Right atrium auricular region (tissue), 2 donors: Measurements from ENCODE around the gene AGPAT3. TPM values are rescaled to one million over a fixed set of nuclear protein-coding genes. Genes with fewer than 3 reads are reported as not detected.

ENCODE experiments used
- DNase-seq: peaks from one replicate; pipeline ENCODE4 v3.0.0-alpha.2; 2019; ENCODE audit warnings: low spot score
- H3K27ac ChIP-seq, 2 donors: fragments of 200-600 bp; sonication (generic); 1 replicate in 1 of 2; 2 replicates in 1 of 2; pipeline ENCODE4 v1.5.1; 2016 to 2019
- H3K27me3 ChIP-seq, 2 donors: fragments of 200-600 bp; sonication (generic); one replicate each; pipeline versions ENCODE4 v1.5.1 to v1.6.0; 2017 to 2019
- H3K36me3 ChIP-seq: fragments of 200-600 bp; sonication (generic); one replicate; pipeline ENCODE4 v1.5.1; 2016
- H3K4me1 ChIP-seq, 2 donors: fragments of 200-600 bp; sonication (generic); one replicate each; pipeline versions ENCODE4 v1.5.1 to v1.6.0; 2017 to 2019
- H3K4me3 ChIP-seq, 2 donors: fragments of 200-600 bp; sonication (generic); 1 replicate in 1 of 2; 2 replicates in 1 of 2; pipeline ENCODE4 v1.5.1; 2017 to 2019; ENCODE audit warnings: mild to moderate bottlenecking in 1 of 2, moderate library complexity in 1 of 2
- H3K9me3 ChIP-seq, 2 donors: fragments of 200-600 bp; sonication (generic); one replicate each; pipeline ENCODE4 v1.5.1; 2019
- CTCF ChIP-seq, 2 donors: fragments of 200-600 bp; sonication (generic); IDR thresholded peaks; one replicate each; pipeline ENCODE4 v1.5.1; 2019; ENCODE audit warnings: antibody characterized with exemption in 2 of 2
- total RNA-seq, 2 donors: library from RNA; depleted of rRNA; stranded (reverse); fragments of >200 nt; gene quantifications; one replicate each; pipeline ENCODE4 v1.1.0, GENCODE V29; 2016

Gene AGPAT3
- total RNA-seq, 2 donors from 2014 or later, result 41.3 to 42.5 TPM

GRCh38 chr21:43967981-43968380, 103.0 kb downstream of the AGPAT3 start:
- no peak for TF ChIP-seq CTCF (IDR thresholded peaks at IDR 0.05)
- Histone ChIP-seq H3K4me1 (no peaks in the 10 kb centered on the region), H3K4me3 (no peak overlapping the region), H3K27me3 (no peaks in the 10 kb centered on the region), H3K36me3 (peaks cover 40% of the 10 kb centered on the region), H3K27ac (no peak overlapping the region), H3K9me3 (no peaks in the 10 kb centered on the region)
- no peak for DNase-seq

GRCh38 chr21:43968410-43969114, 103.5 kb downstream of the AGPAT3 start:
- no peaks in the 10 kb centered on the region for H3K4me1 ChIP-seq
- no peaks in the 10 kb centered on the region for H3K9me3 ChIP-seq
- H3K27me3 ChIP-seq, result no peaks in the 10 kb centered on the region
- DNase-seq, result no peak
- TF ChIP-seq CTCF (IDR thresholded peaks at IDR 0.05), result no peak
- H3K4me3 ChIP-seq, result no peak overlapping the region
- H3K36me3 ChIP-seq, result peaks cover 40% of the 10 kb centered on the region
- H3K27ac ChIP-seq, result no peak overlapping the region

GRCh38 chr21:43969115-43969444, 104.1 kb downstream of the AGPAT3 start:
- Histone ChIP-seq H3K9me3 (no peaks in the 10 kb centered on the region), H3K4me3 (no peak overlapping the region), H3K36me3 (peaks cover 40% of the 10 kb centered on the region), H3K4me1 (no peaks in the 10 kb centered on the region), H3K27ac (no peak overlapping the region), H3K27me3 (no peaks in the 10 kb centered on the region)
- TF ChIP-seq CTCF (IDR thresholded peaks at IDR 0.05), result no peak
- no peak for DNase-seq

- no peaks in the 10 kb centered on the region for H3K27me3 ChIP-seq
- no peak overlapping the region for H3K27ac ChIP-seq
- no peak for TF ChIP-seq CTCF (IDR thresholded peaks at IDR 0.05)
- H3K9me3 ChIP-seq, result no peaks in the 10 kb centered on the region
- DNase-seq, result no peak
- H3K36me3 ChIP-seq, result peaks cover 40% of the 10 kb centered on the region
- no peaks in the 10 kb centered on the region for H3K4me1 ChIP-seq
- no peak overlapping the region for H3K4me3 ChIP-seq
These were observed 105.5 kb downstream of the AGPAT3 start for GRCh38 chr21:43970551-43970950.

- TF ChIP-seq CTCF (IDR thresholded peaks at IDR 0.05), result no peak
- DNase-seq, result no peak
- H3K27me3 ChIP-seq, result no peaks in the 10 kb centered on the region
- H3K4me3 ChIP-seq, result no peak overlapping the region
- no peak overlapping the region for H3K27ac ChIP-seq
- peaks cover 40% of the 10 kb centered on the region for H3K36me3 ChIP-seq
- no peaks in the 10 kb centered on the region for H3K4me1 ChIP-seq
- no peaks in the 10 kb centered on the region for H3K9me3 ChIP-seq
These were observed 106.4 kb downstream of the AGPAT3 start for GRCh38 chr21:43971201-43971991.
